GM12872 (cell line): ENCODE results near the gene KCTD5.

ENCODE experiments used
- CTCF ChIP-seq: IDR thresholded peaks from 3 replicates; pipeline ENCODE4 v1.5.1; 2011; ENCODE audit warnings: low read depth, mild to moderate bottlenecking, low read length, moderate library complexity; ENCODE audit not compliant: insufficient read depth

The KCTD5 gene

GRCh38 chr16:2697401-2697948 lies 15.2 kb downstream of the KCTD5 start:
- no peak for TF ChIP-seq CTCF

GRCh38 chr16:2698103-2698870 lies 16.0 kb downstream of the KCTD5 start:
- no peak for TF ChIP-seq CTCF

DNA sequence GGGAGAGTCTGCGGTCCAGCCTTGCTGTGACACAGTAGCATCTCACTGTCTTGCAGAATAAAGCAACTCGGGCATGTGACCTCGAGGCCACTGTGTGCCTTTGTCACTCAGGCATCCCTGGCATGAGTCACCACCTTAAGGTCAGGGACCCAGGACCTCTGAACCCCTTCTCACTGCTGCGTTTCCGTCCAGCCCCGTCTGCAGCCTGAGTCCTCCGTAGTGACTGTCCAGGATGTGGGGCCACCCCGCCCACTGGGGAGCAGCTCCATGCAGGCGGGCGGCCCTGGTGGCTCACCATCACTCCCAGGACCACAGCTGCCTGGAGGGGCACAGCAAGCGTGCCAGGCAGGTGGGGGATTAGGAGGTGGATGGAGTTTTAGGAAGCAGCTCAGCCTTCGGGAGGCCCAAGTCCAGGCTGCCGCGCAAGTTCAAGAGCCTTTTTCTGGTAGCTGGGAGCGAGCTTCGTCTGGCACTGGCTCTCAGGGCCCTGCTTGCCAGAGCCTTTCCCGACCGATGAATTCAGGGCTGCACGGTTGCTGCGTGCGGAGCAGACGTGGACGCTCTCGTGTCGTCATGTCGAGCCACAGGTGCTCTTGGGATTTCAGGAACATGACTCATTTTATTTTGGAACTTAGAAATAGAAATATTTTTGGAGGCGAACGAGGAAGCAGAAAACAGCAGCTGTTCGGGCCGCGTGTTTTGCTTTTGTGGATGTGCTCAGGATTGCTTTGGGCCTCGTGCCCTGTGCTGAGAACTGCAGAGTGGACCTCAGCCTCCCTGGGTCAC lies 16.8 kb downstream of the KCTD5 start:
- no peak for TF ChIP-seq CTCF

DNA sequence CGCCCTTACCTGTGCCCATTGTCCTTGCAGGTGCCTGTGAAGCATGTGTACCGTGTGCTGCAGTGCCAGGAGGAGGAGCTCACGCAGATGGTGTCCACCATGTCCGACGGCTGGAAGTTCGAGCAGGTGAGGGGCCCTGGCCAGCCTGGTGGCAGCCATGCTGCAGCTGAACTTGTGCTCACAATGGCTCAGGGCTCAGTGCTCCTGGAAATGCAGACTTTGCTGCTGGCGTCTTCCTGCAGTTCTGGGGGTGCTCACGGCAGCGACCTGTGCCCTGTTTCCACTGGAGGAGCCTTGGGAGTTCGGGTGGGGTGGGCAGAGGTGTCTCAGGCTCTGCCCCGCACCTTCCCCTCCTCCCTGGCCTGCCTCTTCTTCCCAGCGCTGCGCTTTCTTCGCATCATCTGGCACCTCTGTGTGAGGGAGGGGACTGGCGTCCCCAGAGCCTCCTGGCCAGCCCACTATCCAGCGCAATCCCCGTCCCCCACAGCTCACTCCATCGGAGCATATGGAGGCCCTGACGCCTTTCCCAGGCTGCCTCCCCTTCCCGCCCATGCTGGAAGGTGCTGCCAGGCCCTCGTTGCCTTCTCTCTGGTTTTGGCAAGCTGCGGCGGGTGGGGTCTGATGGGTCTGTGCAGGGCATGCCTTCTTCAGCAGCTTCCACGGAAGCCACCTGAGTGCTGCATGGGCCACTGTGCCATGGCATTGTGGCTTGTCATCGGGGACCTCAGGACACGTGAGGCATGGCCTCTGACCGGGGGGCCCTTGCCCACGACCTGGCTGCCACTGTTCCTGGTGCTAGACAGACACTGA lies 17.7 kb downstream of the KCTD5 start:
- TF ChIP-seq CTCF, result no peak

- no peak for TF ChIP-seq CTCF
These were observed 18.5 kb downstream of the KCTD5 start for GRCh38 chr16:2700786-2701185.

DNA sequence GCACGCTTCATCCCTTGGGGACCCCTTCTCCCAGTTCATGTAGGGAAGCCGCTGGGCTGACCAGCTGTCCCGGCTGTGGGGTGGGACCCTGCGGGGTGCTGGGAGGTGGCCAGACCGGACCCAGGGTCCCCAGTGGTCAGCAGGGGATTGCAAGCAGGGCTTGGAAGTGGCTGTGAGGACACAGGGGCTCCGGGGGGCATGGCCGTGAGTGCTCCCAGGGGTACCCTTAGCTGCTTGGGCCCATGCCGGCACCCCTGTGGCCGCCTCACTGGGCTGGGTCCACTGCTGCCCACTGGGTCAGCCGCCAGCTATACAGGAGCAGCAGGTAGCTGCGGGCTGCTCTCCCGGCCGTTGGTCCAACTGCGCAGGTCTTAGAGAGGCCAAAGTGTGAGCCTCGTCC lies 18.9 kb downstream of the KCTD5 start:
- TF ChIP-seq CTCF, result no peak
